GM12873 (cell line): ENCODE results near the gene ETV3.

Experiments
- CTCF ChIP-seq: IDR thresholded peaks from 2 replicates; pipeline ENCODE4 v1.5.1; 2012; ENCODE audit warnings: low read depth, mild to moderate bottlenecking, moderate library complexity, low read length, control low read depth; ENCODE audit not compliant: insufficient read depth; ENCODE audit errors: missing control alignments

ETV3 gene

GRCh38 chr1:157166590-157166989, 28.4 kb upstream of the ETV3 start:
- no peak for TF ChIP-seq CTCF

GRCh38 chr1:157163273-157164127, 25.3 kb upstream of the ETV3 start:
- TF ChIP-seq CTCF = peak; percentile 97

- TF ChIP-seq CTCF = no peak
Measured at GRCh38 chr1:157162345-157162744, 24.1 kb upstream of the ETV3 start.

- no peak for TF ChIP-seq CTCF
Measured at GRCh38 chr1:157161901-157162300, 23.7 kb upstream of the ETV3 start.

GRCh38 chr1:157158967-157159366, 20.8 kb upstream of the ETV3 start:
- no peak for TF ChIP-seq CTCF

GRCh38 chr1:157157501-157158190, 19.5 kb upstream of the ETV3 start:
- no peak for TF ChIP-seq CTCF

- TF ChIP-seq CTCF = peak; percentile 93
Measured at GRCh38 chr1:157156058-157156541, 17.9 kb upstream of the ETV3 start.
